T-helper 1 cell (primary cell): Measurements from ENCODE around the gene HRCT1.
A peak's percentile ranks its signal among the peaks of the same experiment; 100 is the strongest.
"Not testable (repeated sequence)": the region's sequence is repeated elsewhere in the genome, so short reads cannot be mapped to it uniquely, and the experiment has no call there.

Source experiments
- DNase-seq, 5 donors: peaks; one replicate each; pipeline ENCODE4 v3.0.0-alpha.2; 2012 to 2020

The HRCT1 gene

GRCh38 chr9:35919212-35920008, 13.4 kb downstream of the HRCT1 start:
- no peak for DNase-seq

- no peak for DNase-seq
These were observed 14.1 kb downstream of the HRCT1 start for GRCh38 chr9:35920051-35920620.

DNA sequence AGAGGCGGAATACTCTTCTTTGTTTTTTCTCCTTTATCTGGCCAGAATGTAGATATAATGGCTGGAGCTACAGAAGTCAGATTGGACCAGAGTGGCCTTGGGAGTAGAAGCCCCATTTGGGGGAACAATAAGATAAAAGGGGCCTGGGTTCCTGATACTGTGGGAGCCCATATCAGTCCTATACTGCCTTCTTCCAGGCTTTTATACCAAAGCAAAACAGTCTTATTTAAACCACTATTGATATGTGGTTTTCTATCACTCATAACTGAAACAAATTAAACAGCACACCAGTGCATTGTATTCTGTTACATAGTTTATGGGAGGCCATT, 17.6 kb downstream of the HRCT1 start:
- DNase-seq = no peak

DNA sequence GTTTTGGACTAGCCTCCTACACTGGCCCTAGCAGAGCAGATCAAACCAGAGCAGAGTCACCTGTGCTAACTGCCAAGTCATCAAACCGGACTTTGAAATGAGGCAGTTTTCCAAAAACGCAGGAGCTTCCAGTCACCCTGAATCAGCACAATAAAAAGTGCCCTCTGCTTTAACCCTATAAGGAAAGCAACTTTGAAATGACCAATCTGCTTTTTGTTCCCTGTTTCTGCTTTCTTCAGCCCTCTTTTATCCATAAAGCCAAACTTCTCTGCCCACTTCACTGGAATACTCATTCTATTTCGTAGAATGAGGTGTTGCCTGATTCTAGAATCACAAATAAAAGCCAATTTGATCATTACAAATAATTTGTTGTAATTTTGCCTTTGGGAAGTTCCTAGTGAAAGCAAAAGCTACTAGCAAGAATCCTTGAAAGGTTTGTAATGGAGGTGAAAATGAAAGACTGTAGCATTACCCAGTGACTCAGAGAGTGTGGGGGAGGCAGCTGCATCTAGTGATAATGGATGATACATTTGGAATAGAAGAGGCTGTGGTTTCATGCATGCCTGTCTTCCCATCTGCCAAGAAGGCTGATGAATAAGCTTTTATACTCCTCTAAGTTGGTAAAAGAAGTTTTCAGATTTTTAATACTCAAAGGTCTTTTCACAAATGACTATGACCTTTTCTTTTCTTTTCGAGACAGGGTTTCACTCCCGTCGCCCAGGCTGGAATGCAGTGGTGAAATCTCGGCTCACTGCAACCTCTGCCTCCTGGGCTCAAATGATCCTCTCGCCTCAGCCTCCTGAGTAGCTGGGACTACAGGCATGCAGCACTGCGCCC, 18.1 kb downstream of the HRCT1 start:
- DNase-seq = no peak

DNA sequence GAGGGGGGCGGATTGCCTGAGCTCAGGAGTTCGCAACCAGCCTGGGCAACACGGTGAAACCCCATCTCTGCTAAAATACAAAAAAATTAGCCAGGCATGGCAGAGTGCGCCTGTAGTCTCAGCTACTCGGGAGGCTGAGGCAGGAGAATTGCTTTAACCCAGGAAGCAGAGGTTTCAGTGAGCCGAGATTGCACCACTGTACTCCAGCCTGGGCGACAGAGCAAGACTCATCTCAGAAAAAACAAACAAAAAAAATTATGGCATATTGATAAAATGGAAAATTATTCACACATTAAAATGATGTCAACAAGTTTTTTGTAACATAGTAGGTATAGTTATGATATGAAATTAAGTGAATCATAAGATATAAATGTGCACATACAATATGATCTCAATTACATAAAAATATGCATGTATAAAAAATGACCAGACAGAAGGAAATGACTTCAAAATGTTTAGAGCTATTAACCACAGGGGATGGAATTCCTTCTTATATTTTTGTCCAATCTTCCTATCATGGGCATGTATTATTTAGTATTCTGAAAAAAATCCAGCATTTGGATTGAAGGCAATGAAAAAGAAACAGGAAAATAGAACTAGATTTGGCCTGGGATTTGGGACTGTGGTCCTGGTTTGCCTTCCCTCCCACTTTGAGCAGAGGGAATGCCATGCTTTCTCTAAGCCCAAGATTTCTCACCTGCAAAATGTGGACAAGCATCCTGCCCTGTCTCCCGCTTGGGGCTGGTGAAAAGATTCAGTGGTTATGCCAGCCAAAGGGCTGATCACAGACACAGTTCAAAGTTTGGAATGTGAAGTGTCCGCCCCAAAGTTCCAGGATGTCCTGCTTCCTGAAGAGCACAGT, 22.8 kb downstream of the HRCT1 start:
- DNase-seq = no peak

DNA sequence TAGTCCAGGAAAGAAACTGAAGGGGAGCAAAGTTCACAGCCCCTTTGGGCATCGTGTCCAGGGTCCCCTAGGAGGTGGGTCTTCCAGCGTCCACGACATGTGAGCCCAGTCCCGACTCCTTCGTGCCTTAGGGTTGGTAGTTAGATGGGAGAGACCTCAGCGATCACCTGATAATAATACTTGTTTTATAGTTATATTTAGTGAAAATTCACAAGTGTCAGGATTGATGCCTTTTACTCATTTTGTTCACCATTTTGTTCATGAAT, 23.4 kb downstream of the HRCT1 start:
- no peak for DNase-seq

DNA sequence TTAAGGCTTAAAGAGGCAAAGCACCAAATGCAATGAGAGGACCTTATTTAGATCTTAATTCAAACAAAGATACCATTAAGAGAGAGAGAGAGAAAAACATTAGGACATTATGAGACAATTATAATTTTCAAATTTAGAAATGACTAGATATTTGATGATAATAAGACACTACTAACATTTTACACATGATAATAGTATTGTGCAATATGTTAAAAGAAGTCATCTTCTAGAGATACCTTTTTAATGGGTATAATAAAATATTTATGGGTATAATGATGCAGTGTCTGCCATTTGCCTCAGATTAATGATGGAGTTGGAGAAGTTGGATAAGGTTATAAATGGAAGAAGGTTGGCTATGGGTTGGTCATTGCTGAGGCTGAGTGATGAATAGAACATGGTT, 24.5 kb downstream of the HRCT1 start:
- no peak for DNase-seq

- no peak for DNase-seq
These were observed 25.0 kb downstream of the HRCT1 start for GRCh38 chr9:35930989-35931388.

DNA sequence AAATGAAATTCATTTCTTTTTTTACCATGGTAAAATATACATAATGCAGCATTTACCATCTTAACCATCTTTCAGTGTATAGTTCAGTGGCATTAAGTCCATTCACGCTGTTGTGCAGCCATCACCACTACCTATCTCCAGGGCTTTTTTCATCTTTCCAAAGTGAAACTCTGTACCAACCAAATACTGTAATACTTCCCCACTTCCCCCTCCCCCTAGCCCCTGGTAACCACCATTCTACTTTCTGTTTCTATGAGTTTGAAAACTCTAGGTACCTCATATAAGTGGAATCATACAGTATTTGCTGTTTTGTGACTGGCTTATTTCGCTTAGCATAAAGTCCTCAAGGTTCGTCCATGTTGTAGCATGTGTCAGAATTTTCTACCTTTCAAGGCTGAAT, 26.7 kb downstream of the HRCT1 start:
- DNase-seq = no peak

GRCh38 chr9:35933550-35934067, 27.6 kb downstream of the HRCT1 start:
- no peak for DNase-seq

DNA sequence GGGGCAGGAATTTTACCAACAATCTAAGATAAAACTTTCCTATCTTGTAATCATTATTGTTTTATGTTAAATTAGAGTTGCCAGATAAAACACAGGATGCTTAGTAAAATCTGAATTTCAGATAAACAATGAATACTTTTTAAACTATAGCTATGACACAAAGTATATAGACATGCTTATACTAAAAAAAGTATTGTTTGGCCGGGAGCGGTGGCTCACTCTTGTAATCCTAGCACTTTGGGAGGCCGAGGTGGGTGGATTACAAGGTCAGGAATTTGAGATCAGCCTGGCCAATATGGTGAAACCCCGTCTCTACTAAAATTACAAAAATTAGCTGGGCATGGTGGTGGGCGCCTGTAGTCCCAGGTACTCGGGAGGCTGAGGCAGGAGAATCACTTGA, 28.1 kb downstream of the HRCT1 start:
- not testable (repeated sequence) for DNase-seq

DNA sequence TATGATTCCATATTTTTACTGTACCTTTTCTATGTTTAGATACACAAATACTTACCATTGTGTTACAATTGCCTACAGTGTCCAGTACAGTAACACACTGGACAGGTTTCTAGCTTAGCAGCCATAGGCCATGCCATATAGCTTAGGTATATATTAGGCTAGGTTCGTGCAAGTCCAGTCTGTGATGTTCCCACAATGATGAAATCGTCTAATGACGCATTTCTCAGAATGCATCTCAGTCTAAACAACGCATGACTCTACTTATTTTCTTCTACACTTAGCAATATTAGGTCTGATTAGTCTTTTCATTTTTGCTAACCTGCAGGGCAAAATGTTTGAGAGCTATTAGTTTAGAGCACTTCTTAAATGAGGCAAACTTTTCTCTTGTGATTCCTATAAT, 29.3 kb downstream of the HRCT1 start:
- DNase-seq = no peak

- DNase-seq = no peak
These were observed 29.9 kb downstream of the HRCT1 start for GRCh38 chr9:35935755-35936509.

DNA sequence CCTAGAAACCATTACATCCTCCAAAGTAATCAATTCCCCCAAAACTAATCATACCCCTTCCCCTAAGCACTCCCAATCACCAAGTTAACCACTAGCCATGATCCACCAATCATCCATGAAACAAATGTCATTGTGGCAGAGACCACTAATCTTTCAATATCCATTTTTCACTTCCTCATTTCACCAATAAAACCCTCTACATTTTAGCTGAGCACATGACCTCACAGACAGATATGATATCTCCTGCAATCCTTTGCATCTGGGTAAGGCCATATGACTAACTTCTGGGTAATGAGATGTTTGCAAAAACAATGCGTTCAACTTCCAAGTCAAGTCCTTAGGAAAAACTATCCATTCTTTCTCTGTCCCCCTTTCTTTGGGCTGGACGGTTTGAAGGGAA, 31.2 kb downstream of the HRCT1 start:
- DNase-seq = no peak

DNA sequence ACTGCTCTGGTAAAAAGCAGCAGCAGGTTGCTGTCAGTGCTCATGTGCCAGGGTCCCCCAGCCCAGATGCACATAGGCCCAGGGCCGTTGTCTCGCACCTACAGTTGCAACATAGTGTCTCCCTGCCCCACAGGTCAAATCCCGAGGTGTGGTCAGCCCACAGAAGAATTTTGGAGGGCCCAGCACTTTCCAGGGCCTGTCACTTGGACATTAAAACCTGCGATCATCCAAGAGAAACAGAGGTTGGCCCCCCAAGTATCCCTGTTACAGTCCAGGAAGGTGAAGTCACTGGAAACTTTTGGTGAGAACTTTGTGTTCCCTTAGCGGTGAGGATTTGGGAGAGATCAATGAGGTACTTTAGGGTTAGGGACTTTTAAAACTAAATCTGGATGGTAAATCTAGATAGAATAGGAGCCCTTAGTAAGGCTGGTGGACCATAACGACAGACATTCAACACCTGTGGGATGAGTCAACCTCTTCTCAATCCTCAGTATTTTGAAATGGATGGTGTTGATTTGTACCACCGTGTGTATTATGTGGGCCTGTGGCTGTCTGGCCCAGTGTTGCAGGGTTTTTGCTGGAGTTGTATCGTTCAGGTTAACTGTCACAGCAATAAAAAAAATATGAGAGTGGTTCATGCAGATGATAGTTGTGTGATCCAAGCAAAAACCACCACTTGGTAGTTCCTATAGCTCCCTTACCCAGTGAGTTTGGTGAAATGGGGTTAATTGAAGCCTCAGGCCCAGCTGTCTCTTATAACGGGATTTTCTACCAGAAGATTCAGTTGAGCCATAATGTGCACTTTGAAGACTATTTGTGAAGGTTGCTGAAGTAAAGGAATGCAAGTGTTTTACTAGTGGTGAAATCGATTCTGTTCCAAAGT, 32.7 kb downstream of the HRCT1 start:
- DNase-seq = no peak

DNA sequence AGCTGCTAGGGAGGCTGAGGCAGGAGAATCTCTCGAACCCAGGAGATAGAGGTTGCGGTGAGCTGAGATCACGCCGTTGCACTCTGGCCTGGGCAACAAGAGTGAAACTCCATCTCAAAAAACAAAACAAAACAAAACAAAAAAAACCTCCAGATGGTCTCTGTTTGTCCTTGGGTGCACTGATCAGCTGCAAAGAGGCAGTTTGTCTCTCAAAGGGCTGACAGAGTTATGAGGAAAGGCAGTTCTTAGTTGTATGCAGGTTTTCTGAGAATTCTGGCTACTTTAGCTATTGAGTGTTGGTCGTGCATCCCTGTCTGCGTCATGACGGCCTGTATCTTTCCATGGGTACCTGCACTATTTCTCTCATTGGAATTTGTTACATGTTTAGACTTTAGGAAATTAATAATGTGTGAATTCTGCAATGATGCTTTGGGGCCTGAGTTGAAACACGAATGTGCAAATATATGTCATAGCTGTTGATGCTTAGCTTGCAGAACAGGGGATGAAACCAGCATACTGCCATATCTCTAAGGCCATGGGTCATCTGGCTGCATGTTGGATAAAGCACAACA, 33.8 kb downstream of the HRCT1 start:
- DNase-seq = peak in 1 of 5 donors; percentile 13

DNA sequence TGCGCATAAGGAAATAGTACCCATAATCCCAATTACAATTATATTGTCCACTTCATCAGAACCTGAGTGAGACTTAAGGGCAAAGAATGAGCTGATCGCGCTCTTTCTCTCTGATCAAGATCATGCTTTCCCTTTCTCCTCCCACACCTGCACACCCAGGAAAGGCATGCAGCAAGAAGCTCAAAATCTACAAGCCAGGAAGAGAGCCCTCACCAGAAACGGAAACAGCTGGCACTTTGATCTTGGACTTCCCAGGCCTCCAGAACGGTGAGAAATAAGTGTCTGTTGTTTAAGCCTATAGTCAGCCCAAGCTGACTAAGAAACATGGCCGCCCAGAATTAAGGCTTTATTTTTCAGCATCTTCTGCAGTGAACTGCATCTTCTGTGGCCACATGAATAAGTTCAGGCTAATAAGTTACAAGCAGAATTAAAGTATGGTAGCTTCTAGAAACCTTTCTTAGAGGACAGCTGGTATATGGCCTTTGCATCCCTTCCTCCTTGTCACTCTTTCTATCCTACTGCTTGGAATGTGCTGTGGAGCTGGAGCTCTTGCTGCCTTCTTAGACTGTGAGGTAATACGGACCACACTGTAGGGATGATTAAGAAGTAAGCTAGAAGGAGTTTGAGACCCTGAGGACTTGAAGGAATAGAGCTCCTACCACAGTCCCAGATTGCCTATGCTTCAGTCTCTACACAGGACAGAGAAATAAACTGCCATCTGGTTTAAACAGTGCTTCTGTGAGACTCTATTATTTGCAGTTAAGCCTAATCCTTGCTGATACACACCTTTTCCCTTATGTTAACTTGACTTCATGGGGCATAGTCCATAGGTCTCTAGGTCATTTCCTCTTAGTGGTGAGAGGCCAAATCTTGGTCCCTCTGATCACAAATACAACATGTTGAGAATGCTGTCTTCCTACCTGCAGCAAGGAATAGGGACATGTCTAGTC, 34.7 kb downstream of the HRCT1 start:
- DNase-seq = peak in 4 of 5 donors; percentile 6 to 42 (median 32)

- no peak for DNase-seq
These were observed 36.3 kb downstream of the HRCT1 start for GRCh38 chr9:35942286-35942685.

- DNase-seq = no peak
These were observed 38.2 kb downstream of the HRCT1 start for GRCh38 chr9:35944173-35944572.

DNA sequence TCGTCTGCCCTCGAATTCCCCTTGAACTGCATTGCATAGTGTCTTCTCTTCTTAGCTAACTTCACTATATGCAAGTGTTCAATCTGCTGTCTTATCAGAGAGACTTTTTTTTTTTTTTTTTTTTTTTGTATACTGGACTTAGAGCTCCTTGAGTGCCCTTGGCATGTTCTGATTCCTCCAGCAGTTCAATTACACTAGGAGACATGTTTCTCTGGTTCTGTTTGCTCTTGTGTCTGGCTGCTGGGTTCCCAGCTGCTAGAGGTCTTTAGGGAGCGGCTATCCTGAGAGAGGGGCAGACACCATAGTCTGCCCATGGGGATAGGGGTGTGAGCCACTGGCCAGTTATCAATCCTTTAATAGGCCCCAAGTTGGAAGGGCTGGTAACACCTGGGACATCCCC, 38.8 kb downstream of the HRCT1 start:
- no peak for DNase-seq
